Left renal pelvis (tissue), 4 donors: Measurements from ENCODE around the gene OR8G5. TPM values are rescaled to one million over a fixed set of nuclear protein-coding genes. Genes with fewer than 3 reads are reported as not detected.

Source experiments
- DNase-seq, 4 donors: peaks; one replicate each; pipeline ENCODE4 v3.0.0-alpha.2; 2013; ENCODE audit warnings: low read depth in 4 of 4, low spot score in 3 of 4
- polyA plus RNA-seq, 4 donors: library from polyadenylated mRNA; unstranded; fragments of 120-200 nt; gene quantifications; one replicate each; pipeline ENCODE4 v1.2.1, GENCODE V29; 2013; ENCODE audit not compliant: insufficient read length in 4 of 4

OR8G5 gene
- polyA plus RNA-seq, 4 donors, result not detected

DNA sequence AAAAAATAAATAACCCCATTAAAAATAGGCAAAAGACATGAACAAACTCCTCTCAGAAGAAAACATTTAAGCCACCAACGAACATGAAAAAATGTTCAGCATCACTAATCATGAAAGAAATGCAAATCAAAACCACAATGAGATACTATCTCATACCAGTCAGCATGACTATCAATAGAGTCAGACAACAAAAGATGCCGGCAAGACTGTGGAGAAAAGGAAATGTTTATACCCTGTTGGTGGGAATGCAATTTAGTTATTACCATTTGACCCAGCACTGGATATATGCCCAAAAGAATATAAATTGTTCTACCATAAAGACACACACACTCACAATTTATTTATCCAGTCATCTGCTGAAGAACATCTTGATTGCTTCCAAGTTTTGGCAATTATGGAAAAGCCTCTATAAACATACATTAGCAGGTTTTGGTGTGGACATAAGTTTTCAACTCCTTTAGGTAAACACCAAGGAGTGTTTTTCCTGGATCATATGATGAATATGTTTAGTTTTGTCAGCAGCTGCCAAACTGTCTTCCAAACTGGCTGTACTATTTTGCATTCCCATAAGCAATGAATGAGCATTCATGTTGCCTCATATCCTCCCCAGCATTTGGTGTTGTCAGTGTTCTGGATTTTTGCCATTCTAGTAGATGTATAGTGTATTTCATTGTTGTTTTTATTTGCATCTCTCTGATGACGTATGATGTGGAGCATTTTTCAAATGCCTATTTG is 29.6 kb downstream of the OR8G5 start:
- no peak for DNase-seq

DNA sequence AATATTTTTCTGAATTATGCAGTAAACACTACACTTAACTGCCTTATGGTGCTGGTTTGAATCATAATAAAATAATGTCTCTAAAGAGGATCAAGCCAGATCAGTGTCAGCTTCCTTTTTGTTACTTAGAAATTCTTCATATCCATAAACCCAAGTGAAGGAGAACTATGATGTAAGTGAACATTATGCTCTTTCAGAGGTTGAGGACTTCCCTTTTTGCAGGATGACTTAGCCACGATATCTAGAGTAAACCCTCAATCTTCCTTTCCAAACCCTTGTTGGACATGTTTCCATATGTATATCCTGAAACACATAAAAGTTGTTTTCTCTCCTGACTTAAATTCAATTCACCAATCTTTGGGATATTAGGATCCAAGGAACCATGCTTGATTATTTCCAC is 38.5 kb downstream of the OR8G5 start:
- DNase-seq, result no peak

DNA sequence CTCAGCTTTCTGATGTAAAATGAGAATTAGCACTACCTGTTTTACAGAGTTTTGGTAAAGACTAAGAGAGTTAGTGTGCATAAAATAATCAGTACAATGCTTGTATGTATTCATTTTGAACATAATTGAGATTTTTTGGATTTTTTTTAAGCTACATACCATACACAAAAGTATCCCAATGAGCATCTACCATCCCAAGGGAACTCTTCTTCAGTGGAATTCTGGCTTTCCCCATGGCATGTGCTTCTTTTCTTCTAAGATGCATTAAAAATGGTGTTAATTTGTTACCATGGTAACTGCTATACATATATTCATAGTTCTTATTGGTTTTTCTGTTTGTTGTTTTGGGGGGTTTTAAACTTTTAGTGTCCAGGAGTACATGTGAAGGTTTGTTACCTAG is 39.8 kb downstream of the OR8G5 start:
- DNase-seq, result no peak

DNA sequence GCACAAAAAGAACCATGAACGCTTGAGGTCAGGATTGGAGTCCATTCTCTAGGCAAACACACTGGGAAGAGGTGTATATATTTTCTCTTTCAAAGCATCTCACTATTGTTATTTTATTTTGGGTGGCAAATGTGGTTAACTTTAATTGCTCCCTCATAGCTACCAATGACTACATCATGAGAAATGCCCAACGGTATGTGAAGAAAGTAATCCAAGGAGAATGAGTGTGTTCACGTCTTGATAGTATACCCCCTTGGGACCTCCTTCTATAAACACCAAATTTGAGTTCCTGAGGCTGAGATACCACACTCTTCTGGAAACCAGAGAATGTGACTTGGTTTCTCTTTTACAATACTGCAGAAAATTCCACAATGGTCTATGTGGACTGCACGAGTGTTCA is 41.7 kb downstream of the OR8G5 start:
- DNase-seq, result no peak

DNA sequence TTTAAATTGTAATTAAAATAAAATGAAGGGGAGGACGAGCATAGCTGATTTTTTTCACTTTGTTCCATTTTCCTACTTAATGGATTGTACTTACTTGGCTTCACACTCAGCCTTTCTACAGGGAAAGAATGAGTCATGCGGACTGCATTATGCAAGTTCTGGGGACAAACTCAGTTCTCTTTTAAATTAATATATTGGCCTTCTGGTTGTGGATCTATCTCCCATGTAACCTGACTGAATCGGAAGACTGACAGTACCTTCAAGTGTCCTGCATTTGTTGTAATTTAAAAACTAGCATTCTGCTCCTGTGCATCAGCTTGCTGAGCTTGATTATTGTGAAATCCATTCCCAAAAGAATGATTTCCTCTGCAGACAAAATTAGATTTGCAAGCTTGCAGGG is 45.4 kb downstream of the OR8G5 start:
- DNase-seq, result no peak

DNA sequence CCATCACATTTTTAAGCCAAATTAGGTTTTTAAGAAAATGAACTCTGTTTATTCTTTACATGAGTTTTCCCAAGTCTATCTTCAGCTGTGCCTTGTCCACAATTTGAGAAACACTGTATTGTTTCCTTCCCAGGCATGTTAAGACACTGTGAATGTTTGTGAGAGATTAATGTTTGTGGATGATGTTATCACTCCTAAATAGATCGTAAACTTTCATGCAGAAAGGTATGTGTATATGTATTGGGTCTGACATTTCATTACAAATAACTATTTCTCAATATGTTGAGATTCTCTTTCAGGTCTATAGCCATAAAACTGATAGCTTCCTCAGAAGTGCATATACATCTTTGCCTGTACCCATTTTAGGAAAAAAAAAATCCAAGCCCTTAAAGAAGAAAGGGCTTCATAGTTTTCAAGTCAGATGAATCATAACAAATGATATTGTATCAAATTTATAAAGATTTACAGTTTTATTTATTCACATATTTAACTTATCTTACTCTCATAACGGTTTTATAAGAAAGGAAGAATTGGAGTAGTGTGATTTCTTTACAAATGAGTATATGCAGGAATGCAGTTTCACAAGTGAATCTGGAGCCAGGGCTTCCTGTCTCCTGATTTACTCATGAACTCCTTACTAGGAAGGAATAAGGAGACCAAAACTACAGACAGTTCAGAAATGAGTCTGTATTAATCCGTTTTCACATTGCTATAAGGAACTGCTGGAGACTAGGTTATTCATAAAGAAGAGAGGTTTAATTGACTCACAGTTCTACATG is 46.4 kb downstream of the OR8G5 start:
- no peak for DNase-seq

DNA sequence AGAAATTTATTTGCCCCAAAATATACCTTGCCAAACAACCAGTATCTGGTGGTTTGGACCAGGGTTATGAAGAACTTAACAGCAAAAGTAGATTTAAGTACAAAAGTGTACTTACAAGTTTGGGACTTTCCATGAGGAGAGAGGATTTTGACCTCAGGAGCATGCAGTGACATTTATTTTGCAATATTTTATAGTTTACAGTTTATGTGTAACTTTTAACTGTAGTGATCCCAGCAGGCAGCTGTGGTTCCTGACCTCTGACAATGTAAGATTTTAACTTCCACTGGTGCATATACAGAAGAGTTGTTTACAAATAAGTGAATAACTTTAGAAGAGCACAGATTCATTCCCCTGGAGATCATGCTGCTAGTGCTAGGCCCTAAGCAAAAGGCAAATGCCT is 50.9 kb downstream of the OR8G5 start:
- no peak for DNase-seq

DNA sequence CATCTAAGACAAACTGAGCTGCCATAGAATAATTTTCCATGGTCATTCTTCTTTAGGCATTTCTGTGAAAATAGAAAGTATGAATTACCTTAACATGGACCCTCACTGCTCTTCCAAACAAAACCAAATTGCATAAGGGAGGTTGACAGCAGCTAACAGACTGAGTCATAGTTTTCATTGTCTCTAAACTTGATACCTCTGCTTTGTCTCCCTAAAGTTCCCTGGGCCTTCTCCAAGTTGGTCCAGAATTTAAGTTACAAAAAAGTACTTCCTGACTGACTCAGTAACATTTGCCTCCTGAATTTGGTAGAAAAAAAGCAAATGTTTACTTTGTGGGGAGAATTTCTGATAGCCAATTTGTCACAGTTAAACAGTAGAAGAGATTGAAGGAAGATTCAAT is 54.5 kb downstream of the OR8G5 start:
- DNase-seq, result no peak

DNA sequence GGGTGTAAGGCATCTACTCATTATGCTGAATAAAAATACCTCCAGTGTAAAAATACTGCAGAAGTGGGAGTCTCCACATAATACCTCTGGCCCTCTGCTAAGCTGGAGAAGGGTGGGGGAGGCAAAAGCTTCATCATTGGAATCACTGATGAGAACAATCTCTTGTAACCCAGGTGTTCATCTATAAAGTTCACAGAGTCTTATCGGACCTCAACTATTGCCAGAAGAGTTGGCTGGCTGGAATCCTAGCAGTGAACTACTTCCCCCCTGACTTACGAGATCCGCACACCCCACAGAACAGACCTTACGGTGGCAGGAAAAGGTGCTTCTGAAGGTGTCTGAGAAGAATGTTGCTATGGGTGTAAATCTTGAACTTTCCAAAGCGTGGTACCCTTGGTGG is 55.1 kb downstream of the OR8G5 start:
- DNase-seq, result no peak

DNA sequence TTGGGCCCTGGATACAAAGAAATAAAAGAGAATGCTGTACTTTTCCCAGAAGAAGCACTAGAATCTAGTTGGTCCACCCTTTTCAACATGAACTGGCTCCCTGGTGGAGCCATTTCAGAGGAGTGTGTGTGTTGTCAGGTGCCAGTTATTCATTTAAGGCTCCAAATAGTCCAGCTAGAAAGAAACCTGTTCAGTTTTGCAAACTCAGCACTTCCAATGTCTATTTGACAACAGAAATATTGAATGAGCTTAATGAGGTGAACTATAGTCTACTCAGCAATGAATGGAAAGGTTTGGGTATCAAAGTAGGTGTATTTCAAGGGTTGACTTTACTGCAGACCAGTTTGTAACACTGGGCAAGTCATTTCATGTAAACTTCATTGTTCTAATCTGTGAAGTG is 55.5 kb downstream of the OR8G5 start:
- no peak for DNase-seq

DNA sequence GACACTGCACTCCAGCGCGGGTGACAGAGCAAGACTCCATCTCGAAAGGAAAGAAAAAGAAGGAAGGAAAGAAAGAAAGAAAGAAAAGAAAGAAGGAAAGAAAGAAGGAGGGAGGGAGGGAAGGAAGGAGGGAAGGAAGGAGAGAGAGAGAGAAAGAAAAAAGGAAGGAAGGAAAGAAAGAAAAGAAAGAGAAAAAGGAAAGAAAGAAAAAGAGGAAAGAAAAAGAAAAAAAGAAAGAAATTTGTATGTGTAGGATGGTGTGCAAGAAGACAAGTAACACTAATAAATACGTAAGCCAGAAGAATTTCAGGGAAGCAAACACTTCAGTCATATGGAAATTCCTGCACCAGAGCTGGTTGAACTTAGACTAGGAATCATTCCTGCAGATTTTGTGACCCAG is 57.0 kb downstream of the OR8G5 start:
- no peak for DNase-seq

DNA sequence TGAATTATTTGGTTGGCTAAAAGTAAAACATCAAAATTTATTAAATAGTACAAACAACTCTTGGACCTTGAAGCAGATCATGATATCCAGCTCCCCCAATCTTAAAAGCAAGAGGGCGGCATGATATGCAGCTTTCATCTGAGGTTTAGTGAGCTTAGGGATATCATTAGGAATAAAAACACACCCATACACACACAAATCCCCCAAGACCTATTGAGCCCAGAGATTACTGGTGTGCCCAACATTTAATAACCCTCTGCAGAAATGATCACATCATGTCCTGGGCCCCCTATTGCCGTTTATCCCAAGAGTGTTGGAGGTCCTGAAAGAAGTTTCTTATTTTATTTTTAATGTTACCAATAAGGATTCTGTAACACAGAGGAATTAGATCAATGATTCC is 57.7 kb downstream of the OR8G5 start, which contains the start of gene OR8D1:
TSS of gene OR8D1 (minus strand) at position 101 of the 400 bp plus-strand sequence. CDS start 3,183 bp downstream, outside the sequence.
- no peak for DNase-seq

DNA sequence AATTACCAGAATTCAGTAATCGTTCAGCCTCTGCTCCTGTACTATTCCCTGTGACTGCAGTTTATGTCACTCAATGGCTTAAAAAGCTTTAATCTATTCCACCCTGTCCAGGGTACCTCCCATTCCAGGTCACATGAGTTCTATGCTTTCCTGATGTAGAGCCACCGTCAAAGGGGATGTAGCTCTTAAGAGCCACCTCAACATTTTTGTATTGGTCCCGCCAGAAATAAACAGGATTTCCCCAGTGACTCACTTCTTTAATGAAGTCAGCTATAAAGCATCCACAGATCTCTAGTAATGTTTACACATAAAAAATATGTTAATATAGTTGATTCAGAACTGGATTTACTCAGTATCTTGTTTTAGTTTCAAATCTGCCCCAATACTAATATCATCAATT is 58.9 kb downstream of the OR8G5 start:
- DNase-seq, result no peak

Other genes starting within 250 kb of the OR8G5 start
- not detected for gene OR10G4, start 243.4 kb upstream of the OR8G5 start, polyA plus RNA-seq
- gene OR10G9, start 233.4 kb upstream of the OR8G5 start, polyA plus RNA-seq, result not detected
- gene OR10G8, start 229.6 kb upstream of the OR8G5 start, polyA plus RNA-seq, result not detected
- gene OR10G7, start 215.1 kb upstream of the OR8G5 start, polyA plus RNA-seq, result not detected
- 10 to 100 TPM; 13.1 to 16.2 (median 15.1) TPM for gene VWA5A, start 140.9 kb upstream of the OR8G5 start, polyA plus RNA-seq
- not detected for gene OR10D3, start 73.0 kb upstream of the OR8G5 start, polyA plus RNA-seq
- not detected for gene OR8G1, start 15.3 kb upstream of the OR8G5 start, polyA plus RNA-seq
- gene OR8D1, start 57.6 kb downstream of the OR8G5 start, polyA plus RNA-seq, result not detected
- not detected for gene OR8D2, start 63.8 kb downstream of the OR8G5 start, polyA plus RNA-seq
- gene OR8B2, start 128.1 kb downstream of the OR8G5 start, polyA plus RNA-seq, result not detected
- not detected for gene OR8B3, start 142.6 kb downstream of the OR8G5 start, polyA plus RNA-seq
- gene OR8B4, start 168.5 kb downstream of the OR8G5 start, polyA plus RNA-seq, result not detected
- not detected for gene OR8B8, start 189.3 kb downstream of the OR8G5 start, polyA plus RNA-seq